HepG2 (cell line): ENCODE data around the gene LARP7. TPM values are rescaled to one million over a fixed set of nuclear protein-coding genes. Genes with fewer than 3 reads are reported as not detected.
A peak's percentile ranks its signal among the peaks of the same experiment; 100 is the strongest.

Experiments used
- CBX1 ChIP-seq: IDR thresholded peaks from one replicate; pipeline ENCODE4 v1.6.1; 2016; ENCODE audit warnings: antibody characterized with exemption, low read depth
- GPBP1L1 ChIP-seq: sonication (generic); formaldehyde crosslinking; IDR thresholded peaks from 2 replicates; pipeline ENCODE4 v1.5.0; 2020; ENCODE audit warnings: mild to moderate bottlenecking, missing genetic modification reagents
- NFIB ChIP-seq: sonication (generic); formaldehyde crosslinking; IDR thresholded peaks from 2 replicates; pipeline ENCODE4 v1.9.0; 2021; ENCODE audit warnings: missing genetic modification reagents, mild to moderate bottlenecking, borderline replicate concordance
- NKX3-1 ChIP-seq: sonication (generic); formaldehyde crosslinking; IDR thresholded peaks from 2 replicates; pipeline ENCODE4 v1.5.0; 2020; ENCODE audit warnings: missing genetic modification reagents
- NR2F6 ChIP-seq, 2 experiments: IDR thresholded peaks; 2 replicates each; pipeline ENCODE4 v1.6.1; 2016; ENCODE audit warnings: antibody characterized with exemption in 1 of 2, mild to moderate bottlenecking in 1 of 2
- SP4 ChIP-seq: sonication (generic); formaldehyde crosslinking; IDR thresholded peaks from 2 replicates; pipeline ENCODE4 v1.8.1; 2023; ENCODE audit warnings: mild to moderate bottlenecking, missing genetic modification reagents
- SYNCRIP ChIP-seq: fragments of 200-400 bp; formaldehyde crosslinking; IDR thresholded peaks from 2 replicates; pipeline ENCODE4 v1.6.1; 2018; ENCODE audit warnings: mild to moderate bottlenecking, low read depth, low read length; ENCODE audit not compliant: insufficient read depth
- TERF1 ChIP-seq: sonication (generic); formaldehyde crosslinking; IDR thresholded peaks from 2 replicates; pipeline ENCODE4 v1.8.0; 2022; ENCODE audit warnings: mild to moderate bottlenecking, missing genetic modification reagents, moderate library complexity
- THAP11 ChIP-seq: IDR thresholded peaks from 2 replicates; pipeline ENCODE4 v1.6.1; 2016; ENCODE audit warnings: missing biosample characterization, missing genetic modification reagents
- THAP8 ChIP-seq: sonication (generic); formaldehyde crosslinking; IDR thresholded peaks from 2 replicates; pipeline ENCODE4 v1.5.1; 2020; ENCODE audit warnings: missing genetic modification reagents, mild to moderate bottlenecking, borderline replicate concordance
- YY1 ChIP-seq: IDR thresholded peaks from 2 replicates; pipeline ENCODE4 v1.6.1; 2011; ENCODE audit warnings: low read length, low read depth, moderate library complexity, mild to moderate bottlenecking; ENCODE audit not compliant: insufficient read depth, insufficient replicate concordance
- ZBTB43 ChIP-seq: sonication (generic); formaldehyde crosslinking; conservative IDR thresholded peaks from 2 replicates; pipeline ENCODE4 v1.4.0; 2020; ENCODE audit warnings: missing genetic modification reagents
- ZBTB7B ChIP-seq: sonication (generic); formaldehyde crosslinking; IDR thresholded peaks from 2 replicates; pipeline ENCODE4 v1.4.0; 2020; ENCODE audit warnings: missing genetic modification reagents
- ZNF275 ChIP-seq: sonication (generic); formaldehyde crosslinking; IDR thresholded peaks from 2 replicates; pipeline ENCODE4 v1.8.0; 2022; ENCODE audit warnings: missing genetic modification reagents, mild to moderate bottlenecking, inconsistent platforms, borderline replicate concordance
- ZNF646 ChIP-seq: sonication (generic); formaldehyde crosslinking; IDR thresholded peaks from 2 replicates; pipeline ENCODE4 v1.9.0; 2021; ENCODE audit warnings: mild to moderate bottlenecking, missing genetic modification reagents
- polyA plus RNA-seq, 8 experiments: library from polyadenylated mRNA; depleted of rRNA in 3 of 8; stranded (reverse) in 7 of 8; unstranded in 1 of 8; fragments of >200 nt; fragmentation: Illumina TruSeq in 4 of 8; extraction: Trizol in 4 of 8; gene quantifications; 2 replicates each; pipeline versions ENCODE4 v1.2.1 to v1.2.3, GENCODE V29; 2011 to 2016; ENCODE audit warnings: low read depth in 4 of 8, missing spikeins in 1 of 8, mixed read lengths in 1 of 8; ENCODE audit not compliant: insufficient read depth in 1 of 8
- total RNA-seq, 5 experiments: library from RNA; depleted of rRNA; stranded (reverse); fragments of >200 nt; fragmentation: Illumina TruSeq; extraction: Trizol; gene quantifications; 2 replicates each; pipeline ENCODE4 v1.2.3, GENCODE V29; 2016; ENCODE audit warnings: low read depth in 1 of 5

LARP7 gene
- total and polyA plus RNA-seq, 2 of the 13 experiments (the other 11 are each of a cell fraction or from before 2014, with no cell fraction given): 9.7 to 37.1 TPM

- no peak for TF ChIP-seq TERF1 (CRISPR knock-in tag)
- TF ChIP-seq ZBTB7B: no peak
- peak; percentile 78 for TF ChIP-seq SP4 (CRISPR knock-in tag)
- no peak for TF ChIP-seq GPBP1L1 (CRISPR knock-in tag)
- TF ChIP-seq ZNF646 (CRISPR knock-in tag): no peak
- TF ChIP-seq ZNF275 (CRISPR knock-in tag): no peak; the same call in 1 of the 2 replicates
- TF ChIP-seq NKX3-1: peak; percentile 83; the same call in 1 of the 2 replicates
- peak; percentile 17 for TF ChIP-seq YY1
- no peak for TF ChIP-seq SYNCRIP
- TF ChIP-seq NFIB (CRISPR knock-in tag): no peak
- TF ChIP-seq ZBTB43: 0 out of 2 replicates have a peak, but pooled peaks have one; percentile 58
- no peak for TF ChIP-seq THAP8 (CRISPR knock-in tag)
- TF ChIP-seq CBX1: peak; percentile 51
- TF ChIP-seq THAP11: peak; percentile 92
- TF ChIP-seq NR2F6 (IDR thresholded peaks at IDR 0.05): no peak; the same call in 1 of the 2 replicates
- TF ChIP-seq NR2F6 (CRISPR knock-in tag; IDR thresholded peaks at IDR 0.05): peak; percentile 38; the same call in 1 of the 2 replicates
Observed at GRCh38 chr4:112636688-112637551, at the start of gene LARP7, which contains the start of gene ZGRF1 (continued).
